GM10266 (cell line): ENCODE results near the gene NHERF2.

Source experiments
- DNase-seq: peaks from one replicate; pipeline ENCODE4 v3.0.0; 2012; ENCODE audit errors: extremely low spot score
- CTCF ChIP-seq: IDR thresholded peaks from 2 replicates; pipeline ENCODE4 v1.5.1; 2012; ENCODE audit warnings: mild to moderate bottlenecking, low read depth; ENCODE audit not compliant: control insufficient read depth, insufficient read depth; ENCODE audit errors: missing control alignments

Gene NHERF2

GRCh38 chr16:2003827-2004641 lies 22.7 kb upstream of the NHERF2 start:
- peak; percentile 93 for DNase-seq
- TF ChIP-seq CTCF = peak; percentile 96

DNA sequence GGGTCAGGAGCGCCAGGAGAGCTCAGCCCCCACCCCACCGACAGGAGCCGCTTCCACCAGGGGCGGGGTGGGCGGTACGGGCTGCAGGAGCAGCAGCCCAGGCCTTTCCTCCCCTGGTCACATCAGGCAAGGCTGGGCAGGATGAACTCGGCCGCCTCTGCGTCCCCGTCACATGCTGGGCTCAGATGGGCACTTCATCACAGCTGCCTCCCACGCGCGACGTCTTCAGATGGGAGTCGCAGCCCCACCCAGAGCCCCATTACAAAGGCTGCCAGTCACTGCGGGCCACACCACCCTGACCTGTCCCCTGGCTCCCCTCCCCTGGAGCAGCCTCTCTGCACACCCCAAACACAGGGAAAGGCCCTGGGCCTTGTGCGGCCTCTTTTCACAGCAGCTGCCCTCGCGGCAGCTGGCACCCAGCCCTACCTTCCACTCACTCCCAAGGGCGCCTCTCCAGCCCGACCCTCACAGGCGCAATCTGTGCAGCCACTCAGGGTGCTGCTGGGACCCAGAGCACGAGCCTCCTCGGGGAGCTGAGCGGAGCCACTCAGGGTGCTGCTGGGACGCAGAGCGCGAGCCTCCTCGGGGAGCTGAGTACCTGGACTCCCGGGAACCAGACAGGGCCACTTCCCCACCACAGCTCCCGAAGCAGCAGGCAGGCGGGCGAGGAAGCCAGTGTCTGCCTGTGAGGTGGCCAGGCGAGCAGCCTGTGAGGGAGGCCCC lies 21.7 kb upstream of the NHERF2 start:
- DNase-seq = no peak
- no peak for TF ChIP-seq CTCF

- TF ChIP-seq CTCF = peak; percentile 9
- DNase-seq = no peak
These were observed 21.1 kb upstream of the NHERF2 start for GRCh38 chr16:2005646-2006045.

DNA sequence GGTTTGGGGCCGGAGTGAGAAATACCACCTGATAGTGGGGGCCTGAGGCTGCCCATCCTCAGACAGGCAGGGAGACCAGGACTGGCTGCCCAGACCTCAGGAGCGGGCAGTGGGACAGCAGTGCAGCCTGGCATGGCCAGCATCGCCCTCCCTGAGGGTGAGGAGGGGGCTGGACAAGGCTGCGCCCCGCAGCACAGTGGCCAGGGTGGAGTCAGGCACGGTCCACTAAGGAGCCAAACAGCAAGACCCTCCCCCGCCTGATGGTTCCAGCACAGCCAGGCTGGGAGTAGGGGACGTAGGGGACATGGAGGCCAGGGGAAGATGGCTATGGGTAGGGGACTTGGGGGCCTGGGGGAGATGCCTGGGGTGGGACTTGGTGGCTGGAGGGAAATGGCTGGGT lies 20.4 kb upstream of the NHERF2 start:
- no peak for TF ChIP-seq CTCF
- no peak for DNase-seq

DNA sequence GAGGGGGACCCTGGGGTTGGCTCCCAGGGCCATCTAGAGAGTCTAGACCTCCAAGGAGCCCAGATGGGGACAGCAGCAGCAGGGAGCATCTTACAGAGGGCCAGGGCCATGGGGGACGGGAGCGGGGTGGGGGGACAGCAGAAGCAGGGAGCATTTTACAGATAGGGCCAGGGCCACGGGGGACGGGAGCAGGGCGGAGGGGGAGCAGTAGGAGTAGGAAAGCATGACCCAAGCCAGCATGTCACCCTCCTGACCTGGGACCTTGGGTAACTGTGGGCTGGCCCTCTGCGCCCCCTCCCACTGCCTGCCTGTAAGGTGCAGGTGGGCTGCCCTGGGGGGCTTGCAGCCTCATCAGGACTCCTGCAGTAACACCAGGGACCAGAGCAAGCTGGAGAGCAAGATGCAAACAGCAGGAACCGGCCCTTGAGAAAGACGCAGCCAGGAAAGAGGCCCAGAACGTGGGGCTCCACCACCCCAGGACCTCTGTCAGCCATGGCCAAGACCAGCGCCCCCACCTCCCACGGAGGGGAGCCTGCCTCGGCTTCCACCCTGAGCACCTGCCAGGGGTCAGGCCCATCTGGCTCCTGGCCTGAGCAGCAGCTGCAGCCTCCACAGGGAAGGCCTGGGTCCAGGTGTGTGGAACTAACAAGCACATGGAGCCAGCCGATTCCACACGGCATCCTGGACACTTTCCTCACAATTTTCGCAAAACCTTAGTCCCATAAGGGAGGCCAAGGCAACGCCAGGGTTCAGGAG lies 19.4 kb upstream of the NHERF2 start:
- DNase-seq = no peak

DNA sequence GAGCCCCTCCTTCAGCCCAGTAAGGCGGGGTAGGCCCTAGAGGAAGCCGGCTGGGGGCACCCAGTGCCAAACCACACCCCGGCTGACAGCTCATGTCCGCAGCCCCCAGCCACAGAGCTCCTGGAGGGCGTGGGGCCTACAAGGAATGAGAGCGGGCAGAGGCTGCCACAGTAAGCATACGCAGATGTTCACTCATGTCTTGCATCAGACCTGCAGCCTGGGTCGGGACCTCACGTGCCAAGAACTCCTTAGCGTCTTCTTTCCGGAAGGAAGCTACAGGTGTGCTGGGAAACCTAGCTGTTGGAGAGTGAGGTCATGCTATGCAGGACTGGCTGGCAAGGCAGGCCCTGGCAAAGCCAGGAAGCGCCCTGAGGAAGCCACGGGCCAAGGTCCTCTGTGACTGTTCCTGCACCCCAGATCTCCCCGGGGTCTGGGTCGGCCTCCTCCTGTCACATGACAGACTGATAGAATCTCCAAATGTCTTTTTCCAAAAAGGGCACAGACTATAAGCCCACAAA lies 18.6 kb upstream of the NHERF2 start:
- TF ChIP-seq CTCF = no peak
- no peak for DNase-seq

More for the DNA sequence above, 19.4 kb upstream of the NHERF2 start:
- no peak for TF ChIP-seq CTCF
